Measurements from ENCODE around the gene SNRPA1. TPM values are rescaled to one million over a fixed set of nuclear protein-coding genes. Genes with fewer than 3 reads are reported as not detected.

The SNRPA1 gene
- total RNA-seq, 4 donors from 2014 or later: 29.7 to 57.1 (median 47.5) TPM

- Histone ChIP-seq H3K27me3 (peaks cover 0 to 38% (median 0%) of the 10 kb centered on the region in 4 donors), H3K4me1 (no peaks in the 10 kb centered on the region), H3K9me3 (no peaks in the 10 kb centered on the region), H3K36me3 (no peaks in the 10 kb centered on the region), H3K4me3 (no peak overlapping the region), H3K27ac (no peak overlapping the region)
- no peak for DNase-seq
- no peak for TF ChIP-seq POLR2A (IDR thresholded peaks at IDR 0.05)
- no peak for TF ChIP-seq CTCF (IDR thresholded peaks at IDR 0.05)
- intact Hi-C loops (cut with DNase I): no loop called here
- 57 to 67% methylated on average over 5 to 6 of the region's 13 CpGs for WGBS, 2 donors
Measured at GRCh38 chr15:101324524-101325177, 29.6 kb upstream of the SNRPA1 start.

DNA sequence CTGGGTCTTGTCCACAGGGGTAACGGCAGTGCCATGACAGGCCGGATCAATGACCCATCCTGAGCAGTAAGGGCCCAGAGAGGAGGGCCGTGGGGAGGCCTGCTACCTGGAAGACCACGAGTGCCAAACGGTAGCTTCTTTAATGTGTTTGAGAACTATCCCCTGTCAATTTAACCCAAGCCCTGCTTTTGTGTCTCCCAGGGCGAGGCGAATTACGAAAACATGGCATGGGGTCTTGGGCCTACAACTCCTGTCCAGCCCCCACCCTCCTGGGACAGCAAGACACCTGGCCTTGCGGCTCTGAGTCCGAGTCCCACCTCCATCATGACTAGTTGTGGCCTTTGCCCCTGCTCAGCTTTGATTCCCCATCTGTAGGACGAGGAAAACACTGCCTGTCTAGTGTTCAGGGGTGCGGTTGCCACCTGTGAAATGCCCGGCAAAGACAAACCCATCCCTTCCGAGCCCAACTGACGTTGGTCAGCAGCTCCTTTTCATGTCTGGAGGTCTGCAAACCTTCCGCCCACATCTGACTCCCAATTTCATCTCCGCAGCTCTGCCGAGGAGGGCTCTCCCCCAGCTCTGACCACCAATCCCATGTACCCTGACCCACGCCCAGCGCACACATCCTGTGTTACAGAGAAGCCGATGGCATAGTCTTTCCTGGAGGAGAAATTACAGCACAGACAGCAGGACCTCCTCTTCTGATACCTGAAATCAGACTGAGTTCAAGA lies 28.9 kb upstream of the SNRPA1 start:
- DNase-seq: no peak
- TF ChIP-seq POLR2A (IDR thresholded peaks at IDR 0.05) (no peak), CTCF (IDR thresholded peaks at IDR 0.05) (no peak)

DNA sequence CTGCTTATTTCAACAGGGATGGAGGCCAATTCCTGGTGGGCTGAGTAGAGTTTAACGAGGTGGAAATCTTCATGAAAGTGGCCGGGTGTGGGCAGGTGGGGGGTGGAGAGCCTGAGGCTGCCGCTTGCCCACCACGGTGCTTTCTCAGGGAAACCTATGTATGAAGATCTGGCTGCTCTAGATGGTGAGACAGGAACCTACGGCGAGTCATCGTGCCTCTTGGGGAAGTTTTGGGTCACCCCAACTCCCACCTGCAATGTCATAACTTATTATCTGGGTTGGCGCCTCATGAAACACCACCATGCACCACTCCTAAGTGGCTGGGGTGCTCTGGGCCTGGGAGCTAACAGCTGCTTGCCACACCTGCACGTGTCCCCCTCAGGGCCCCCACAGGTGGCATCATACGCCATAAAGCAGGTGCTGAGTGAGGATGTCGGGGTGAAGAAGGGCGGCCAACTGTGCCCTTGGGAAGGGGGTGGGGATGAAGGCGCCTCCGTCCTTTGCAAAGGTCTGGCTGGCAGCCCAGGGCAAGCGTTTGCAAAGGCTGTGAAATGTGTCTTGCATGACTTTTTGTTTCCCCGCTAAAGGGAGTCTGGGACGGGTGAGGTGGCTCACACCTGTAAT lies 27.9 kb upstream of the SNRPA1 start:
- Histone ChIP-seq H3K27ac (no peak overlapping the region), H3K36me3 (no peaks in the 10 kb centered on the region), H3K4me1 (peaks cover 0 to 9% (median 0%) of the 10 kb centered on the region in 3 donors), H3K9me3 (no peaks in the 10 kb centered on the region), H3K4me3 (no peak overlapping the region), H3K27me3 (peaks cover 0 to 42% (median 0%) of the 10 kb centered on the region in 4 donors)
- intact Hi-C loops (cut with DNase I): no loop called here
- no peak for DNase-seq
- WGBS, 2 donors: 78 to 82% methylated on average over 9 to 10 of the region's 17 CpGs
- TF ChIP-seq POLR2A (IDR thresholded peaks at IDR 0.05) (no peak), CTCF (IDR thresholded peaks at IDR 0.05) (no peak)

More for the DNA sequence above, 28.9 kb upstream of the SNRPA1 start:
- Histone ChIP-seq H3K27ac (no peak overlapping the region), H3K9me3 (no peaks in the 10 kb centered on the region), H3K27me3 (peaks cover 0 to 43% (median 0%) of the 10 kb centered on the region in 4 donors), H3K36me3 (no peaks in the 10 kb centered on the region), H3K4me3 (no peak overlapping the region), H3K4me1 (no peaks in the 10 kb centered on the region)
- WGBS, 2 donors: 85 to 87% methylated on average over 19 to 20 of the region's 21 CpGs
- intact Hi-C loops (cut with DNase I): no loop called here

DNA sequence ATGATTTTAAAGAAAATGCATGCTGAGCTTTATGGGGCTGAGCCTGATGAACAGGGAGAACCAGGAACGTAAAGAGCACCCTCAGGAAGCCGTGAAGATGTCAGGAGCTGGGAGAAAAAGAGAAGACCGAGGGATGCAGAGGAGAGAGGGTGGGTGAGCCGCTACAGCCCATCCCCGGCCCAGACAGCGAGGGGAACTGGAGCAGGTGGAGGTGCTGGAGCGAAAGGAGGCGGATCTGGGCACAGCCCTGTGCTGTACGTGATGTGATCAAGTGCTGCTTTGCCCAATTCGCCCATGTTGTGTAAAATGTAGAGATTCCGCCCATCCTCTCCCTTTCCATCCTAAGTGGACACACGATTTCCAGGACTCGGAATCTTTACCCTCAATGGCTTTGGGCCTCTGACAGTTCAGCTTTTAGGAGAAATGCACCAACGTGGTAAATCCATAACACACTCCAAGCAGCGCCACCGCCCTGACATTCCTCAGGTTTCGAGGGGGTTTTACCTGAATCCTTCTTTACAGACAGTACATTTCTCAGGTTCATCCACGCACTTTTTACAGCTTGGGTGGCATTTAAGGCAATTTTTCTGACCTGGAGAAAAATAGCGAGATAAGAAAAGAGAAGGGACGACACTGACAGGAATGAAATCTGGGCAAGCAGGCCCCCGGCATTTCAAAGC lies 27.1 kb upstream of the SNRPA1 start:
- Histone ChIP-seq H3K27me3 (peaks cover 0 to 36% (median 0%) of the 10 kb centered on the region in 4 donors), H3K36me3 (no peaks in the 10 kb centered on the region), H3K4me3 (no peak overlapping the region), H3K4me1 (peaks cover 0 to 12% (median 0%) of the 10 kb centered on the region in 3 donors), H3K27ac (no peak overlapping the region), H3K9me3 (no peaks in the 10 kb centered on the region)
- no peak for DNase-seq
- intact Hi-C loops (cut with DNase I): no loop called here
- WGBS, 2 donors: 89 to 94% methylated on average over 19 to 21 of the region's 21 CpGs
- TF ChIP-seq POLR2A (IDR thresholded peaks at IDR 0.05) (no peak), CTCF (IDR thresholded peaks at IDR 0.05) (no peak)
